Measurements from ENCODE around the gene TUBGCP3. TPM values are rescaled to one million over a fixed set of nuclear protein-coding genes. Genes with fewer than 3 reads are reported as not detected.
A peak's percentile ranks its signal among the peaks of the same experiment; 100 is the strongest.
"Not testable (repeated sequence)": the region's sequence is repeated elsewhere in the genome, so short reads cannot be mapped to it uniquely, and the experiment has no call there.

Gene TUBGCP3
- total RNA-seq, 2 donors from 2014 or later: 21.5 to 27.3 TPM

- ATAC-seq (no peak), DNase-seq (no peak)
- intact Hi-C loops (cut with DNase I, micrococcal nuclease): no loop called here
Measured at GRCh38 chr13:112506046-112506445, 81.9 kb downstream of the TUBGCP3 start.

GRCh38 chr13:112496166-112496565 is 91.8 kb downstream of the TUBGCP3 start:
- intact Hi-C loops (cut with DNase I, micrococcal nuclease): no loop called here
- no peak for DNase-seq
- no peak for ATAC-seq

- no peak for ATAC-seq
- intact Hi-C loops (cut with DNase I, micrococcal nuclease): no loop called here
Measured at GRCh38 chr13:112495465-112495864, 92.5 kb downstream of the TUBGCP3 start.

GRCh38 chr13:112489199-112489598 is 98.8 kb downstream of the TUBGCP3 start:
- intact Hi-C loops (cut with DNase I, micrococcal nuclease): no loop called here
- ATAC-seq (no peak), DNase-seq (no peak)

More at GRCh38 chr13:112495465-112495864, 92.5 kb downstream of the TUBGCP3 start:
- no peak for DNase-seq

GRCh38 chr13:112488343-112489050 is 99.5 kb downstream of the TUBGCP3 start:
- ATAC-seq; DNase-seq; intact Hi-C loops (cut with DNase I, micrococcal nuclease): not testable (repeated sequence)

- ATAC-seq (no peak), DNase-seq (no peak)
- intact Hi-C loops (cut with DNase I, micrococcal nuclease): no loop called here
Measured at GRCh38 chr13:112487127-112487517, 100.8 kb downstream of the TUBGCP3 start.

GRCh38 chr13:112486386-112487126 is 101.4 kb downstream of the TUBGCP3 start:
- DNase-seq: no peak
- intact Hi-C loops (cut with DNase I, micrococcal nuclease): no loop called here
- ATAC-seq: no peak

- intact Hi-C loops (cut with DNase I, micrococcal nuclease); ATAC-seq; DNase-seq: not testable (repeated sequence)
Measured at GRCh38 chr13:112485814-112486213, 102.1 kb downstream of the TUBGCP3 start.

- no peak for ATAC-seq
- DNase-seq: no peak
- intact Hi-C loops (cut with DNase I, micrococcal nuclease): no loop called here
Measured at GRCh38 chr13:112483299-112483698, 104.7 kb downstream of the TUBGCP3 start.

- intact Hi-C loops (cut with DNase I, micrococcal nuclease): no loop called here
Measured at GRCh38 chr13:112481458-112481857, 106.5 kb downstream of the TUBGCP3 start.

GRCh38 chr13:112479389-112479788 is 108.6 kb downstream of the TUBGCP3 start:
- ATAC-seq (no peak), DNase-seq (no peak)
- intact Hi-C loops (cut with DNase I, micrococcal nuclease): no loop called here

More at GRCh38 chr13:112481458-112481857, 106.5 kb downstream of the TUBGCP3 start:
- DNase-seq (no peak), ATAC-seq (no peak)

GRCh38 chr13:112477070-112477619 is 110.8 kb downstream of the TUBGCP3 start:
- intact Hi-C loops (cut with DNase I, micrococcal nuclease): no loop called here
- DNase-seq: no peak
- no peak for ATAC-seq

GRCh38 chr13:112475889-112476288 is 112.1 kb downstream of the TUBGCP3 start:
- intact Hi-C loops (cut with DNase I, micrococcal nuclease): no loop called here
- ATAC-seq: peak; percentile 46

GRCh38 chr13:112474869-112475268 is 113.1 kb downstream of the TUBGCP3 start:
- no peak for ATAC-seq
- no peak for DNase-seq
- intact Hi-C loops (cut with DNase I, micrococcal nuclease): no loop called here

More at GRCh38 chr13:112475889-112476288, 112.1 kb downstream of the TUBGCP3 start:
- DNase-seq: no peak

- intact Hi-C loops (cut with DNase I, micrococcal nuclease): no loop called here
- no peak for DNase-seq
- ATAC-seq: no peak
Measured at GRCh38 chr13:112473818-112474217, 114.1 kb downstream of the TUBGCP3 start.

GRCh38 chr13:112469071-112469745 is 118.7 kb downstream of the TUBGCP3 start:
- no peak for DNase-seq
- intact Hi-C loops (cut with DNase I, micrococcal nuclease): no loop called here
- ATAC-seq: no peak

- intact Hi-C loops (cut with DNase I, micrococcal nuclease): no loop called here
- ATAC-seq: no peak
Measured at GRCh38 chr13:112468069-112468468, 119.9 kb downstream of the TUBGCP3 start.

GRCh38 chr13:112467236-112467635 is 120.7 kb downstream of the TUBGCP3 start:
- intact Hi-C loops (cut with DNase I, micrococcal nuclease): no loop called here
- ATAC-seq: no peak
- DNase-seq: no peak

More at GRCh38 chr13:112468069-112468468, 119.9 kb downstream of the TUBGCP3 start:
- no peak for DNase-seq

Data from left colon (tissue), 2 donors.